Endothelial cell of umbilical vein (primary cell): ENCODE measurements around the gene ZFHX2.

ENCODE experiments used
- EZH2 ChIP-seq: IDR thresholded peaks from 2 replicates; pipeline ENCODE4 v1.6.1; 2012; ENCODE audit warnings: borderline replicate concordance, low read depth, mild to moderate bottlenecking, moderate library complexity, low read length, inconsistent platforms; ENCODE audit not compliant: severe bottlenecking
- JUN ChIP-seq: IDR thresholded peaks from 2 replicates; pipeline ENCODE4 v1.6.1; 2011; ENCODE audit warnings: borderline replicate concordance, low read depth; ENCODE audit not compliant: insufficient read length, insufficient read depth
- MYC ChIP-seq: IDR thresholded peaks from one replicate; pipeline ENCODE4 v1.6.1; 2011; ENCODE audit warnings: mild to moderate bottlenecking, low read depth, low read length
- POLR2A ChIP-seq: IDR thresholded peaks from 2 replicates; pipeline ENCODE4 v1.6.1; 2012; ENCODE audit warnings: low read depth, mild to moderate bottlenecking, control low read depth, low read length
- POLR2AphosphoS5 ChIP-seq: IDR thresholded peaks from 2 replicates; pipeline ENCODE4 v1.6.1; 2012; ENCODE audit warnings: low read depth, mild to moderate bottlenecking, control low read depth, low read length, moderate library complexity; ENCODE audit not compliant: insufficient read depth
- TF ChIP-seq, protein P1 (sequence below), 2 donors: IDR thresholded peaks; 1 replicate in 1 of 2; 2 replicates in 1 of 2; pipeline ENCODE4 v1.5.1; 2011; ENCODE audit warnings: low read length in 2 of 2, mild to moderate bottlenecking in 2 of 2, moderate library complexity in 2 of 2, control low read depth in 1 of 2, inconsistent platforms in 1 of 2, low read depth in 1 of 2; ENCODE audit not compliant: insufficient read depth in 1 of 2; ENCODE audit errors: extremely low read depth in 1 of 2
- TF ChIP-seq, protein P2 (sequence below): IDR thresholded peaks from 2 replicates; pipeline ENCODE4 v1.6.1; 2011; ENCODE audit not compliant: insufficient read depth, insufficient read length

DNA sequence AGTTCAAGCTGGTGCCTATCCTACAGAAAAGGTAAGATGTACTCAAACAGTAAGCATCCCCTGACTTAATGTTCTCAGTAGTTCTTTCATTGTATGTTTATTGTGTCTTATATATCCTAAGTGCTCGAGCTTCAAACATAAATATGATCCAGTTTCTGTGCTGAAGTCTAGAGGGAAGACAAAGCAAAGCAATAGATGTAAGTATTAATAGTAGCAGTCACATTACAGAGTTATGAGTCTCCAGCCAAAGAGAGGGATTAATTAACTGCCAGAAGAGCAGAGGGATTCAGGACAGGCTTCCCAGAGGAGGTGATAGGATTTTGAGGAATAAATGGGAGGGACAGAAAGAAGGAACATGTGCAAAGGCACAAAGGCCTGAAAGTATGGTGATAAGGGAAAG lies 80.6 kb downstream of the ZFHX2 start:
- TF ChIP-seq, protein P1, sequence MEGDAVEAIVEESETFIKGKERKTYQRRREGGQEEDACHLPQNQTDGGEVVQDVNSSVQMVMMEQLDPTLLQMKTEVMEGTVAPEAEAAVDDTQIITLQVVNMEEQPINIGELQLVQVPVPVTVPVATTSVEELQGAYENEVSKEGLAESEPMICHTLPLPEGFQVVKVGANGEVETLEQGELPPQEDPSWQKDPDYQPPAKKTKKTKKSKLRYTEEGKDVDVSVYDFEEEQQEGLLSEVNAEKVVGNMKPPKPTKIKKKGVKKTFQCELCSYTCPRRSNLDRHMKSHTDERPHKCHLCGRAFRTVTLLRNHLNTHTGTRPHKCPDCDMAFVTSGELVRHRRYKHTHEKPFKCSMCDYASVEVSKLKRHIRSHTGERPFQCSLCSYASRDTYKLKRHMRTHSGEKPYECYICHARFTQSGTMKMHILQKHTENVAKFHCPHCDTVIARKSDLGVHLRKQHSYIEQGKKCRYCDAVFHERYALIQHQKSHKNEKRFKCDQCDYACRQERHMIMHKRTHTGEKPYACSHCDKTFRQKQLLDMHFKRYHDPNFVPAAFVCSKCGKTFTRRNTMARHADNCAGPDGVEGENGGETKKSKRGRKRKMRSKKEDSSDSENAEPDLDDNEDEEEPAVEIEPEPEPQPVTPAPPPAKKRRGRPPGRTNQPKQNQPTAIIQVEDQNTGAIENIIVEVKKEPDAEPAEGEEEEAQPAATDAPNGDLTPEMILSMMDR (IDR thresholded peaks at IDR 0.05; ENCODE audit: extremely low read depth in 1 of 2, insufficient read depth in 1 of 2, low read depth in 1 of 2, low read length in 2 of 2): no peak
- TF ChIP-seq POLR2A: no peak
- no peak for TF ChIP-seq JUN
- TF ChIP-seq EZH2: no peak
- no peak for TF ChIP-seq MYC
- TF ChIP-seq POLR2AphosphoS5: no peak
- TF ChIP-seq, protein P2, sequence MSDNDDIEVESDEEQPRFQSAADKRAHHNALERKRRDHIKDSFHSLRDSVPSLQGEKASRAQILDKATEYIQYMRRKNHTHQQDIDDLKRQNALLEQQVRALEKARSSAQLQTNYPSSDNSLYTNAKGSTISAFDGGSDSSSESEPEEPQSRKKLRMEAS: no peak
